T follicular helper cell (primary cell): Measurements from ENCODE around the gene SLC17A9.

Experiments used
- DNase-seq: peaks from one replicate; pipeline ENCODE4 v3.0.0-alpha.2; 2020; ENCODE audit warnings: low read depth

The SLC17A9 gene

DNA sequence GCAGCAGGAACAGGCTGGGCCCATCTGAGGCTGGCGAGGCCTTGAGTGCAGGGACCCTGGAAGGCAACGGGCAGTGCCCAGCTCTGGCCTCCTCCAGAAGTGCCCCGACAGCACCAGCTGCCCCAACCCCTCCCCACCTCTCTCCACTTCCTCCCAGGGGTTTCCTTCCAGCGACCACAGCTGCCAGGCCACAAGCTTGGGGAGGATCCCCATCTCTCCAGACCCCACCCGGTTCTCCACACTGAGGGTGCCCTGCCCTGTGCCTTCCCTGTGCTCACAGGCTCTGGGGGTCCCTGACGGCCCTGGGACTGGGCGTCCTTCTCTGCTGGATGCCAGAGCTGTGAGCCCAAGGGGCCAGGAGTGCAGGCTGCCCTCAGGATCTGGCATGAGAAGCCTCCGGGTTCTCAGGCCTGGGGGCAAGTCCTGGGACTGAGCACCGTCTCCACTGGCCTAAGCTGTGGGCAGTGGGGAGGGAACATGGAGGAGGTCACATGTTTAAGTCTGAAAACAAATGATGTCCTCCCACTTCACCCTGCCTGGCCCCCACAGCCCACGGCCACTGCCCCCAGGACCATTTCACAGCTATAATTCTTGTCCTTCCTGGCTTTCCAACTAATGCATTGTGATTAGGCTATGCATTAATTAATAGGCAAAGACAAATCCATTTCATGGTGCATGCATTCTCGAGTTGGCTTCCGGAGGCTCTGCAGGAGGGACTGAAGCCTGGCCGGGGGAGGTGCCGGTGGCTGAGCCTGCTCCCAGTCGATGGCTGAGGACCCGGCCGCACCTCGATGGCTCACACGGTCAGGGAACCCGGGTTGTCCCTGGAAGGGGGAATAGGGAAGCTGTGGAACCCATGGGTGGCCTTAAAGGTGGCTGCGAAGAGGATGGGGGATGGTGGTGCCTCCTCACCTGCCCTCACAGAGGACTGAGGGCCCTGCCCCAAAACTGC is 29.9 kb downstream of the SLC17A9 start:
- DNase-seq: no peak

DNA sequence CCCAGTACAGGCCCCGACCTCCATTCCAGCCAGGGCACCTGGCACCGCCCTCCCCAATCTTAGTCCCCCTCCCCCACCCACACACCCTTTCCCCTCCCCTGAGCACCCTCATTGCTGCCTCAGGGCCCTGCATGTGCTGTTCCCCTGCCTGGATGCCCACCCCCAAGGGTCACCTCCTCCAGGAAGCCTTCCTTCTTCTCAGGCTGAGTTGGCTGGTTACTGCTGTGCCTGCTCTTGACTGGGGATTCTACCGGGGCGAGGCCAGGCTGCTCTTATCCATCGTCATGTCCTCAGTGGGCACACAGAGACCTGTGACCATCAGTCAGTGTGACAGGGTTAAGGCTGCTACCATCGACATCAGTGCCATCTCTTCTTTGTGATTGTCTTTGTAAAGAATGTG is 30.7 kb downstream of the SLC17A9 start:
- DNase-seq: no peak

DNA sequence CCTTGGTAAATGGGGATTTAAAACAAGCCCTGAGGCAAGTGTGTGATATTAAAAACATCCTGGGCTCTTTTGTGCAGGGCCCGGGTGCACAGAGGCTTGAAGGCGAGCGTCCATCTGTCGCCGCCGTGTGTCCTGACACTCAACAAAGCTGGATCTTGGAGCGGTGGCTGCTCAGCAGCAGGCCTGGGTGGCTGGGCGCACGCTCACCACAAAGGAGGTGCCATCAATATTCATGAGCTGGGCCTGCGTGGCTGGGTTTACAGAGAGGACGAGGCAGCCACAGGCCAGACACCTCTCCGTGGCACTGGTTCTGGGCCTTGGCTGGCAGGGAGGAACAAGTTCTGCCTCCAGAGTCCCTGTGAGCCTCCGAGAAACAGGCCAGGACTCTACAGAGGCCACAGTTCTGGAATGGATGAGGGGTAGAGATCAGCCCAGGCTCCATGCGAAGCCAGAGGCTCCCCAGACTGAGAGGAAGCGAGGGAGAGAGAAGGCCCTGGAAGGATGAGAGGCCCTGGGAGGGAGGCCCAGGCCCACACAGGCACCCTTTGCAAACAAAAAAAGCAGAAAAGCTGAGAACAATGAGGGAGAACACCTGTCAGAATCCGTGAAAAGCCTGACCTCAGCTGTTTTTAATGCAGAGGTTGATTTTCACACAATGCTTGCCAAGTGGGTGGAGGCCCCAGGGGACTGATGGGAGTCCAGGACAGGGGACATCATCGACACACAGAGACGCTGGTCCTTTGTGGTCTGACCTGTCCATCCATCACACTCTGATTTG is 32.3 kb downstream of the SLC17A9 start:
- no peak for DNase-seq

DNA sequence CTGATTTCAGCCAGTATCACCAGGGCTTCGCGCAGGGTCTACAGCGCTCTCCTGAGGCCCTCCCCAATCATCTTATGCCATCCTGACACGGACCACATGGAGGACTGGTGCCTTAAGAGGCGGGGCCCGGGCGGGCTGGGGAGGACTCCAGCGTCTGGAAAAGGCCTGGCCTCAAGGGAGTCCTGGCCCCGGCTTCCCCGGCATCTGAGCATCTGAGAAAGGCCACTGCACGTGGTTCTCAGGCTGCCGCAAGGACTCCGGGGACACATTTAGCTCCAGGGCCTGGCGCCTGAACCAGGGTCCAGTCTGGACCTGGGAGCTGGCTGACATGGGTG is 32.9 kb downstream of the SLC17A9 start:
- DNase-seq: no peak

DNA sequence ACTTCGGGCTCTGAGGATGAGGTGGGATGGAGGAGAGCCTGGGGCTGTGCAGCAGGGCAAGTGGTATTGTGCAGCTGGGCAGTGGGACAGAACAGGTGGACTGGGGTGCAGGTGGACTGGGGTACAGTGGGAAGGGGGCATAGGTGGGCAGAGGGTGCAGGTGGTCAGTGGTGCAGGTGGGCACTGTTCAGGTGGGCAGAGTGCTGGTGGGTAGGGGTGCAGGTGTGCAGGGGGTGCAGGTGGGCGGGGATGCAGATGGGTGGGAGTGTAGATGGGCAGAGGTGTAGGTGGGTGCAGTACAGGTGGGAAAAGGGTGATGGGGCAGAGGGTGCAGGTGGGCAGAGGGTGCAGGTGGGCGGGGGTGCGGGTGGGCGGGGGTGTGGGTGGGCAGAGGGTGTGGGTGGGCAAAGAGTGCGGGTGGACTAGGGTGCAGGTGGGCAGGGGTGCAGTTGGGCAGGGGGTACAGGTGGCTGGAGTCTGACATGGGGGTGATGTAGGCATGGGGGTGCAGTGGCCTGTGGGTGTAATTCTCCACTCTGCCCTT is 33.8 kb downstream of the SLC17A9 start:
- DNase-seq: no peak

DNA sequence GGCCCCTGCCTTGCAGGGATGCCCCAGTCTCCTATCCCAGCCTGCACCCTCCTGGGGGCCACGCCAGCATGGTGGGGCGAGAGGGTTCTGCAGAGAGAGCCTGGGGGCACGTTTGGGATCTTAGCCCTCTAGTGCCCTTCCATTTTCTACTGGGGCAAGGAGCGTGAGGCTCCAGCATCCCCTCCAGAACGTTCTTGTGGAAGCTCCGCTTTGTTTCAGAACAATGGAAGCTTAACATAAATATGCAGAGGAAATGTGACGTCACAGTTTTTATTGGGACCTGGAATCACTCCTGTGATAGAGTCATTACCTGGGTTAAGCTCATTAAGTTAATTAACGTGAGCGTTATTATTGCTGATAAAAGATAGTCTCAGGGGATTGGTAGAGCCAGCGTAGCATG is 34.6 kb downstream of the SLC17A9 start:
- DNase-seq: no peak

DNA sequence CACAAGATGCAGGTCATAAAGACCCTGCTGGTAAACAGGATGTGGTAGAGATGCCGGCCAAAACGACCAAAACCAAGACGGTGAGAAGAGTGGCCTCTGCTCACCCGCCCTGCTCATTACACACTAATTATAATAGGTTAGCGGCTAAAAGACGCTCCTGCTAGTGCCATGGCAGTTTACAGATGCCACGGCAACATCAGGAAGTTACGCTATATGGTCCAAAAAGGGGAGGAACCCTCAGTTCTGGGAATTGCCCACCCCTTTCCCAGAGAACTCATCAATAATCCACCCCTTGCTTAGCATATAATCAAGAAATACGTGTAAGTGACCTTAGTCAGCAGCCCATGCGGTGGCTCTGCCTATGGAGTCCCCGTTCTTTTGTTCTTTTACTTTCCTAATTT is 36.7 kb downstream of the SLC17A9 start:
- DNase-seq: no peak

DNA sequence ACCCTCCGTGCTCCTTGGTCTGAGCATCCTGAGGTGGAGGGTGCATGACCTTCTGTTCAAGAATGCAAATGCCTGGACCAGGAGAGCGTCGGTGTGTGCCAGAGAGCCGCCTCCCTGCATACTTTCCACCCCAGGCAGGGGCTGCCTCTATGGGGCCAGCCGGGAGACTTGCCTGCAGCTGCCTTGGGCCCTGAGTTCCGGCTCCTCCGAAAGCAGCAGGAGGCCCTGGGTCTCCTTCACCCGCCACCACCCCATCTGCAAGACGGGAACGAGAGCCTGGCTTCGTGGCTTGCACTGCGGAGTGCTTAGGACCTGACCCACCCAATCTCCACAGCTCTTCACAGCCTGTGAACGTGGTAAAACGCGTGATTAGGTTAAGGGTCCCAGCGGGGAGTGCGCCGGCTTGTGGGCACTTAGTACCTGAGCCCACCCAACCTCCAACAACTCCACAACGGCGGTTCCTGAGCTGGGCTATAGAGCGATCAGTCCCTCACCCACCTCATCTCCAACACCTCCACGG is 37.9 kb downstream of the SLC17A9 start:
- DNase-seq: no peak

DNA sequence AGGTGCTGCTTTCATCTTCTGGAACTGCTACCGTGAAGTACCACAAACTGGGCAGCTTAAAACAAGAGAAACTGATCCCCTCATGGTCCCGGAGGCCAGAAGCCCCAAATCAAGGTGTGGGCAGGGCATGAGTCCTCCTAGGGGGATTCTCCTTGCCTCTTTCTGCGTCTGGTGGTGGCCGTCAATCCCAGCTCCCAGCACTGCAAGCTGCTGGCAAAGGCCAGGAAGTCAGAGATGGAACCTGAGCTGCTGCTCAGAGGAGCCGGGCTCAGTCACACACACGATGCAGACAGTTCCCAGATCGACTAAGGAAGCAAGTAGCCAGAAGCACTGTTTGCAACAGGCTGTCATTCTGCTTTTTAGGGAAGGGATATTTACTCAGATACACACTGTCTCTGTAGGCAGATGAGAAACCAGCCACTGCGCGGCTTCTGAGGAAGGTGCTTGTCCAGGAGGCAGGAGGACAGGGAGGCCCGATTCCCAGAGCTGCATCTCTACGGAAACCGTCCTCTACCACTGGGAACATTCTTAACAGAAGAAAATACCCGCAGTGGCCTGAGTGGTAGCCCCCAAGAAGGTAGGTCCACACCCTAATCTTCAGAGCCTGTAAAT is 38.8 kb downstream of the SLC17A9 start:
- no peak for DNase-seq

DNA sequence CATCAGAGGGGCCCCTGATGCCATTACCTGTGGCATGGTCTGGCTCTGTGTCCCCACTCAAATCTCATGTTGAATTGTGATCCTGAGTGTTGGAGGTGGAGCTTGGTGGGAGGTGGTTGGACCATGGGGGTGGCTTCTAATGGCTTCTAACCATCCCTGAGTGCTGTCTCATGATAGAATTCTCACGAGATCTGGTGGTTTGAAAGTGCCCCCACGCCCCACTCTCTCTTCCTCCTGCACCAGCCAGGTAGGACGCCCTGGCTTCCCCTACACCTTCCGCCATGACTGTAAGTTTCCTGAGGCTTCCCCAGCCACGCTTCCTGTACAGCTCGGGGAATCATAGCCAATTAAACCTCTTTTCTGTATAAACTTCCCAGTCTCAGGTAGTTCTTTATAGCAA is 39.4 kb downstream of the SLC17A9 start:
- no peak for DNase-seq

DNA sequence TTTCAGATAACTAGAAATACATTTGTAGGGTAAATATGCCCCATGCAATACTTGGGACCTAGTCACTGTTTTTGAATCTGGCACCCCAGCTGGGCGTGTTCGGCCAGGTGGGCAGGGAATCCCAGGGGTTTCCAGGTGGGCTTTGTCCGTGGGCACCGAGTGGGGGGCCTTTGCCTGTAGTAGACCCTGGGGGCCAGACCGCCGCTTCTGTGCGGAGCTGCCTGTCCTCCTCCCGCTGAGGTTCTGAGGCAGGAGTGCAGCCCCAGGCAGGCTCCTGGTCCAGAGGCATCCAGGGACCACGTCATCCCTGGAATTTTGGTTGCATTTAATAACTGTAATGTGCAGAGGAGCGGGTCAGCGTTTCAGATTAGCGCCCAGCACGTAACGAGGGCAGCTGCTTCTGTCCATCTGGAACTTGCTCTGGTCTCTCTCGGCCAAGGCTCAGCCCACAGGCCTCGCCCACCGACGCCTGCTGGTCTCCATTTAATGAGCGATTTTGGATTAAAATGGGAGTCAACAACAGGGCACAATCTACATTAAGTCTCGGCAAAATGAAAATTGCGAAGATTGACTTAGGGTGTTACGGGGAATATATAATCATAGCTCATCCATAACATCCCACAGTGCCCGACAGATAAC is 41.5 kb downstream of the SLC17A9 start:
- no peak for DNase-seq

DNA sequence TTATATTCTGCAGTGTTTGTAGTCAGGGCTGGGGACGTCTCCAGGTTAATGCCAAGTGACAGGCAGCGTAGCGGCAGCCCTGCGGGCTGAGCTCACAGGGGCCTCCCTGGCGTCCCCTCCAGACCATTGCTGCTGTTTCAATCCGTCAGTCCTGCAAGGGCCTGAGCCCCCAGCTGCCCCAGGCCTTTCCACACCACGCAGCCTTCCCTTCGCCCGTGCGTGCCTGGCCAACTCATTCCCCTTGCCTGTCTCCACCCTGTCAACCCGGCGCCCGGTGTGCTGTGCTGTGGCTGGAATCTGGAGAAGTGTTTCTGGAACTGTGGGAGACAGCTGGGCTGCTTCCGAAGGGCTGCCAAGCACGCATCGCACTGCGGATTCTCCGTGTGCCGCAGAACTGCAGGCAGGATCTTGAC is 42.4 kb downstream of the SLC17A9 start:
- DNase-seq: no peak

DNA sequence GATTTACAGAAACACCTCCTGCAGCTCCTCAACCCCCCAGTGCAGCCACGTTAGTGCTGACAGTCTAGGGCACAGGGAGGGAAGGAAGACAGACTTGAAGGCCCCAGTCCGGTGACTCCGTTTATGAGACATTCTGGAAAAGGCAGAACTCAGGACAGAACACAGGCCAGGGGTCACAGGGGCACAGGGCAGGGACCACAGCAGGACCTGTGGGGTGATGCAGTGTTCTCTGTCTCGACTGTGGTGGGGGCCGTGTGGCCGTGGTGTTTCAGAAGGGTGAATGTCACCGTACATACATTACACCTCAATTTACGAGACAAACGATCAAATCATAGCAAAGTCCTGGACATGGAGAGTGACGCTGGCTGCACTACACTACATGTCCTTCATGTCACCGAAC is 43.0 kb downstream of the SLC17A9 start:
- DNase-seq: no peak

DNA sequence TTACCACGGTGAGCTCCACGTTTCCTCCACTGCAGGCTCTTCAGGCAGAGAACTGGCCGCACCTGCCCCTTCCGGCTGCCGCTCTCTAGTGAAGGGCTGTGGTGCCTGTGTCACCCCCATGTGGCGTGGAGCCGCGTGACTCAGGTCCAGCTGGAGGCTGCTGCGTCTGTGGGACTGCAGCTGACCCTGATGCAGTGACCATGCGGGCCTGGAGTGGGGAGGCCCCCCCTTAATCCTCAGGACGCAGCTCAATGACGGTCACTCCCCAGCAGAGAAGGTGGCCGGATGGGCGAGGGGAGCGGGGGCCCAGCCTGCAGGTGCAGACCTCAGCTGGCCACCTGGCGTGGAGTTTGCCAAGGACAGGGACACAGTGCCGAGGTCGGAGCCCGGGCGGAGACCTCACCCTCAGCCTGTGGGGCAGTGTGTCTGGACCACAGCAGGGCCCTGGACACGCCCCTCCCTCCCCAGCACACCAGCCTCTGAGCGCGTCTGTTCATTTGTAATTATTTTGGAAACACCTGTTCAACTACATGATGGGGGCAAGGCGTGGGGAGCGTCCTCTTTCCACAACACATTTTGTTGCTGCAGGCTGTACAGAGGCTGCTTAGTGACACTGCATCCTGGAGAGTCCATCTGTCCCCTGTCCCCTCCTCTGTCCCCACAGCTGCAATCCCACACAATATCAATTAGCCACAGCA is 43.5 kb downstream of the SLC17A9 start:
- DNase-seq: no peak

DNA sequence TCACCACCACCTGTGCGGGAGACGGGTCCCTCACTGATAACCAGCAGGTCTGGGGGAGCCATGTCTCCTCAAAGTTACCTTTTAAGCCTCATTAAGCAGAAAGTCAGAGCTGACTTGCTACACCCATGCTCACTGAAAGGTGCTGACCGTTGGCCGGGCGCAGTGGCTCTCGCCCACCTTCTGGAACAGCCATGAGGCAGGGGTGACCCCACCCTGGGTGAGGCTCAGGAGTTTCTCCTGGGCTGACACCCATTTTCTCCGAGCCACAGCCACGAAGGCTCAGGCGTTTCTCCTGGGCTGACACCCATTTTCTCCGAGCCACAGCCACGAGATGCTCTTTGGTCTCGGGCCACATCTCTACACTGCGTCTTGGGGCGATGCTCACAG is 44.1 kb downstream of the SLC17A9 start:
- no peak for DNase-seq

DNA sequence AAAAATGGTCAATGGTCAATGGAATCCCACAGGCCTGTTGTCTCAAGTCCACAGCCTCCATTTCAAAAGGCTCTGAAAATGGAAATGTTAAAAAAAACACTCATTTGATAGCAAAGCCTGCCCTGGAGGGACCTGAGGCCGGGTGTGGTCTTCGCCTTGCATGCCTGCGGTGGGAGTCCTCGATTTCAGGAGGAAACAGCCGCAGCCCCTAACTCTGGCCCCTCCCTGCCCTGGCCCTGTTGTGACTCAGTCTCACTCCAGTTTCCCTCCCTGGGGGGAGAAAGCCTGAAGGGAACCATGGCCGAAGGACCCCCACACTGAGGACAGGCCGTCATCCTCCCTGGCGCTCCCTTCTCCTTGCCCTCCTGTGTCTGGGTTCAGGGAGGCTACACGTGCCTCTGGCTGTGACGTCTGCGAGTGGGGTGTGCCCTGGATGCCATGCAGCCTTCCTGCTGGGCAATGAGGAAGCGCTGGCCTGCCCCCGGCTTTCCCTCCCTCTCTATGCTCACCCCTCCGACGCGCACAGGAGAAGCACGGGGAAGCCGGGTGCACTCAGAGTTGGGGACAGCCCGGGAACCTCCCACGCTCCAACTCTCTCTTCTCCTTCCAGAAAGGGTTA is 45.0 kb downstream of the SLC17A9 start:
- no peak for DNase-seq

DNA sequence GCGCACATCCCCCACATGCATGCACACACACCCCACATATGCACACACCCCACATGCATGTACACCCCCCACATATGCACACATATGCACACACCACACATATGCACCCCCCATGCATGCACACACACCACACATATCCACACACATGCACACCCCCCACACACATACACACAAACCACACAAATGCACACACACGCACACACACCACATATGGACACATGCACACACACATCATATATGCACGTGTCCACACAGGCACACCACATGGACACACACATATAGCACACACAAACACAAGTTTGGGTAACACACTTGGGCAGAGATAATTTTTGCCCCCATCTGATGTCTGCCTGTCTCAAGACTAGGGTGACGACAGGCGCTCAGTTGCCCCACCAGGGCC is 45.9 kb downstream of the SLC17A9 start:
- no peak for DNase-seq

DNA sequence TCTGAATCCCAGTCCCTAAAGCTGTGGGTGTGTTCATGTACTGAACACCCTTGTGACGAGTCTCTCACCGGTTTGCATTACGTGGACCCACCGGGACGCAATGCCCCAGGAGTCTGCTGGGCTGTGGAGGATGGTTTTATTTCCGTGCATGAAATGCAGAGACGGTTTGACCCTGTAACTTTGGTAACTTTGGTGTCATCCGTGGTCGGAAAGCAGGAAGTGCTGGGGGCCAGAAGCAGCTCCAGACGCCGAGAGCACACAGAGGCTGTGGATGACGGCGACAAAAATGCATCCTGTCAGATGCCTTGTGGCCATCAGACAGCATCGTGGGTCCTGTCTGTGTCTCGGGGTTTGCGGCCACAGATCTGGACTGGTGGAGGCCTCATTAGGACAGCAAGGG is 47.1 kb downstream of the SLC17A9 start:
- DNase-seq: no peak

DNA sequence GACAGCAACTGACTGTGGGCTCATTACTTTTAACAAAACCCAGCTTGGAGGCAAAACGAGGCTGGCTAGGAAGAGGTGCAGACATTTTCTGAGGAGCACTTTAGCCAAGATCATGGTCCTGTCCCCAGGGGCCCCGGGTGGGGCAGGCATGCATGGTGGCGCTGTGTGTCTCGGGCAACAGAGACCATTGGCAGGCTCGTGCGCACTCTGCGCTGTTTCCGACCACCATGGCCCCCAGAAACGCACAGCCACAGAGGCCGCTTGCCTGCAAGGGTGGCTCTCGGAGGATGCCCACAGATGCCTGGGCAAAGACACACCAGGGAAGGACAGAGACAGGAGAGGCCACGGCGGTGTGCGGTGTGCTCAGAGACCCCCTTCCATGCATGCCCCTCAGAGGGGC is 47.5 kb downstream of the SLC17A9 start:
- DNase-seq: no peak

DNA sequence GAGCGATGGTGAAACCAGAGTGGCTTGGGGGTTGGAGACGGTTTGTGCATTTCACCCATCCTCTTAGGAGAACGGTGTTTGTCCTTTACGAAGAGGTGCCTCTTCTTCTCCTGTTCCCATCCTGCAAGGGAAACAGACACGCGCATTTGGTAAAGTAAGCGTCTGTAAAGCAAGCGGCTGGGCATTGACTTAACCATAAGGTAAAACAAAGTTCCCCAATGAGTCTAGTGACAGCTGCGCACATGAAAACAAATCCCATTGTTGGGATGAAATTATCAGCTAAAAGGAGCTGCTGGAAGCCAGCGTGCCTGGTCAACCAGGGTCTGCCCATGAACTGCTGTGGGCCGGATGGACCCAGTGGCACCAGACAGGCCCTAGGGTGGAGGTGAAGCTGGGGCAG is 48.4 kb downstream of the SLC17A9 start:
- DNase-seq: no peak

DNA sequence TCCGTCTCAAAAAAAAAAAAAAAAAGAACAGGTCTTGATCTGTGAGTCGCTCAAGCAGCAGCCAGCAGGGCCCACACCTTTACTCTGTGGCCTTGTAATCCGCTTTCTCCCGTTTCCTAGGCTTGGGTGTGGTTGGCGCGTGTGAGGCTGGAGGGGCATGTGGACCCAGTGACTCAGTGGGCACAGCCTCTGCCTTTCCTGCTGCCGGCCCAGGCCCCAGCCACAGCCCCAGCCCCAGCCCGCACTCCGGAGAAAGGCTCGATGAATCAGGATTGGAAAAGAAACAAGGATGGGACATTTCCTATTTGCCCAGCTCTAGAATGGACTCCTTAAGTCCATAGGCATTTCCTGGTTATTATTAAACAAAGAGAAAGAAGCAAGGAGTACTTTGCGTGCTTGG is 50.0 kb downstream of the SLC17A9 start:
- no peak for DNase-seq
